ENCODE measurements around the gene COQ10B. TPM values are rescaled to one million over a fixed set of nuclear protein-coding genes. Genes with fewer than 3 reads are reported as not detected.
"Not testable (repeated sequence)": the region's sequence is repeated elsewhere in the genome, so short reads cannot be mapped to it uniquely, and the experiment has no call there.

Gene COQ10B
- polyA plus RNA-seq, 6 donors from 2014 or later = 36.6 to 83.2 (median 48.5) TPM

- Mint-ChIP-seq H3K27me3 (no peaks in the 10 kb centered on the region), H3K4me1 (peaks cover 29 to 65% (median 53%) of the 10 kb centered on the region in 3 donors), H3K4me3 (peak within 1 kb of the TSS; percentile 94 to 100 (median 99)), H3K27ac (peak within 1 kb of the TSS; percentile 100), H3K36me3 (no peaks in the 10 kb centered on the region), H3K9me3 (no peaks in the 10 kb centered on the region)
- ATAC-seq (ENCODE audit: low read depth in 2 of 2) = peak; percentile 92 to 93
- peak; percentile 99 for DNase-seq
These were observed 18.5 kb upstream of the COQ10B start, which contains the start of gene SF3B1 for GRCh38 chr2:197434541-197435513. SF3B1 (minus strand) TSS chr2:197435028; CDS start chr2:197434999, 29 bp downstream.

DNA sequence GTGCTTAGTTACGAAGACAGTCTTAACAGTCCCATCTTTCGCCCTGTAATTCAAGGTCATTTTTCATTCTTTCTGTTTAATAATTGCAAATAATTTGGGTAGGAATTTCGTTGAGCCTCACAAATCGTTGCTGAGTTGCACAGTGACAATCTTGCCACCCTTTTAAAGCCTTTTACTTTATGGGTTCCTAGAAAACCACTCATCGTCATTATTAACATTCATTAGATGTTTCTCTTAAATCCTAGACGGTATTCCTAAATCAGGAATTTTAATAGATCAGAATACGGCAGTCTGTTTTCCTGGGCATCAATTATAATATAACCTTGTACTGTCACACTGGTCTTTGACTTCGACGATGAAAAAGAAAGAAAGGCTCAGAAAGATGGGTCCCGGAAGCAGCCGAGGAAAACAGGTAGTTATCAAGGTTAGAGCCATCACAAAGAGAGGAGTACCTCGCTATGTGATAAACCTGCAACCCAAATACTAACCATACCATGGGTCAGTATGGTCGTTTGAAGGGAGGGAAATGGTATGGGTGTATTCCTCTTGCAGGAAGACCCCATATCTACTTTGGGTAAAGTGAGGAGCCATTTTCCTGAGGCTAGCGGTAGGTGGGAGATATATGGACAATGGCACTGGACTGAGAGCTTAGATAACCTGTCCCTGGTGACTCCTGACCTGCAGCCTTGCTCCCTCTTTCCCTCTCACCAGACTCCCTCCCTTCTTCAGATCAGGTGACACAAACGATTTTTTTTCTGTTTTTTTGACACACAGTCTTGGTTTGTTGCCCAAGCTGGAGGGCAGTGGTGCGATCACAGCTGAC, 17.5 kb upstream of the COQ10B start:
- no peaks in the 10 kb centered on the region for H3K36me3 Mint-ChIP-seq
- peak overlapping the region; percentile 94 to 100 (median 99) for H3K4me3 Mint-ChIP-seq
- peaks cover 24 to 55% (median 45%) of the 10 kb centered on the region in 3 donors for H3K4me1 Mint-ChIP-seq
- no peak for DNase-seq
- ATAC-seq (ENCODE audit: low read depth in 2 of 2) = no peak
- H3K9me3 Mint-ChIP-seq = no peaks in the 10 kb centered on the region
- H3K27me3 Mint-ChIP-seq = no peaks in the 10 kb centered on the region
- peak overlapping the region; percentile 100 for H3K27ac Mint-ChIP-seq

- peak overlapping the region in 2 of 6 donors; percentile 21 to 57 for H3K27ac Mint-ChIP-seq
- peak overlapping the region in 4 of 8 donors; percentile 30 to 75 (median 58) for H3K4me3 Mint-ChIP-seq
- no peaks in the 10 kb centered on the region for H3K36me3 Mint-ChIP-seq
- peaks cover 13 to 39% (median 29%) of the 10 kb centered on the region in 3 donors for H3K4me1 Mint-ChIP-seq
- no peaks in the 10 kb centered on the region for H3K27me3 Mint-ChIP-seq
- ATAC-seq (ENCODE audit: low read depth in 2 of 2) (no peak), DNase-seq (no peak)
- no peaks in the 10 kb centered on the region for H3K9me3 Mint-ChIP-seq
These were observed 16.0 kb upstream of the COQ10B start for GRCh38 chr2:197437380-197437779.

DNA sequence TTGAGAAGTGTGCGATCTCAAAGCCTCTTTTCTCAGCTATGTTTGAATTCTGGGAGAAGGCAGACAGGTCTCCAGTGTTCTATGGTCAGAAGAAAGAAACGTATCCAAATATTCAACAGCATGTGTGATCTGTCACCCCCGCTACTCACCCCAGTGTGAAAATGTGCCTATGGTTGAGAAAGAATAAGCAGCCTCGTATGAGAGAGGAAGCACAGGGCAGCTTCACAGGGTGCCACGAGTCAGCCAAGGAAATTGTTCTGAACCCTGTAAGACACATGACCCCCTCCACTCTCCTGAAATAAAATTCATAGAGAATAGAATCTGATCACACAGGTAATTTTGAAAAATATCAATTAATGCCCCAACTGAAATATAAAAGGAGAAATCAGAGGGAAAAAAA, 10.5 kb upstream of the COQ10B start:
- ATAC-seq (ENCODE audit: low read depth in 2 of 2) = no peak
- H3K4me3 Mint-ChIP-seq = no peak overlapping the region
- H3K9me3 Mint-ChIP-seq = no peaks in the 10 kb centered on the region
- no peak for DNase-seq
- H3K27me3 Mint-ChIP-seq = peaks cover 0 to 4% (median 0%) of the 10 kb centered on the region in 3 donors
- no peaks in the 10 kb centered on the region for H3K4me1 Mint-ChIP-seq
- no peaks in the 10 kb centered on the region for H3K36me3 Mint-ChIP-seq
- H3K27ac Mint-ChIP-seq = peak overlapping the region in 1 of 6 donors; percentile 87

GRCh38 chr2:197445746-197446145, 7.6 kb upstream of the COQ10B start:
- Mint-ChIP-seq H3K27me3 (peaks cover 0 to 4% (median 0%) of the 10 kb centered on the region in 3 donors), H3K36me3 (no peaks in the 10 kb centered on the region), H3K9me3 (no peaks in the 10 kb centered on the region), H3K4me1 (no peaks in the 10 kb centered on the region), H3K27ac (no peak overlapping the region), H3K4me3 (no peak overlapping the region)
- DNase-seq (no peak), ATAC-seq (ENCODE audit: low read depth in 2 of 2) (no peak)

DNA sequence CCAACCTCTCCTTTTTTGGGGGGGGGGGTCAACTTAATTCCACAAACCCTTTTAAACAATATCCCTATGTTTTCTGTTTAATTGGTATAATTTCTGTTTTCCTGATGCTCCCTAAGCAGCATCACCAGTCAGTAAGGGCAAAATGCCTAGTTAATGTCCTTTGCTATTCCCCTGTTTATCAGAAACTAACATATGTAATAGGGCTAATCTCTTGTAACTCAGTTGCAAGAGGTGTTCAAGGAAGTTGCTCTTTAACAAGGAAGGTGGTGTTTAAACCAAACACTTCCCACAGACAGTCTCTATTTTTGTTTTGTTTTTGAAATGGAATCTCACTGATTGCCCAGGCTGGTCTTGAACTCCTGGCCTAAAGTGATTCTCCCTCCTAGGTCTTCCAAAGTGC, 6.5 kb upstream of the COQ10B start:
- Mint-ChIP-seq H3K4me3 (no peak overlapping the region), H3K36me3 (no peaks in the 10 kb centered on the region), H3K27me3 (peaks cover 0 to 4% (median 0%) of the 10 kb centered on the region in 3 donors), H3K27ac (no peak overlapping the region), H3K4me1 (peaks cover 0 to 2% (median 0%) of the 10 kb centered on the region in 3 donors), H3K9me3 (no peaks in the 10 kb centered on the region)
- DNase-seq (no peak), ATAC-seq (ENCODE audit: low read depth in 2 of 2) (no peak)

GRCh38 chr2:197450465-197450864, 2.9 kb upstream of the COQ10B start:
- no peaks in the 10 kb centered on the region for H3K9me3 Mint-ChIP-seq
- no peak for ATAC-seq (ENCODE audit: low read depth in 2 of 2)
- no peak for DNase-seq
- peaks cover 0 to 7% of the 10 kb centered on the region in 2 donors for H3K36me3 Mint-ChIP-seq
- H3K27me3 Mint-ChIP-seq = no peaks in the 10 kb centered on the region
- no peak overlapping the region for H3K27ac Mint-ChIP-seq
- peaks cover 15 to 29% (median 25%) of the 10 kb centered on the region in 3 donors for H3K4me1 Mint-ChIP-seq
- no peak overlapping the region for H3K4me3 Mint-ChIP-seq

DNA sequence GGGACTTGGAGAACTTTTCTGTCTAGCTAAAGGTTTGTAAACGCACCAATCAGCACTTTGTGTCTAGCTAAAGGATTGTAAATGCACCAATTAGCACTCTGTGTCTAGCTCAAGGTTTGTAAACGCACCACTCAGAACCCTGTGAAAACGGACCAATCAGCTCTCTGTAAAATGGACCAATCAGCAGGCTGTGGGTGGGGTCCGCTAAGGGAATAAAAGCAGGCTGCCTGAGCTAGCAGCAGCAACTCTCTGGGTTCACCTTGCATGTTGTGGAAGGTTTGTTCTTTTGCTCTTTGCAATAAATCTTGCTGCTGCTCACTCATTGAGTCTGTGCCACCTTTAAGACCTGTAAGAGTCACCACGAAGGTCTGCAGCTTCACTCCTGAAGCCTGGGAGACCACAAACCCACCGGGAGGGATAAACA, 2.4 kb upstream of the COQ10B start:
- not testable (repeated sequence) for ATAC-seq (ENCODE audit: low read depth in 2 of 2); H3K9me3 Mint-ChIP-seq; DNase-seq; H3K27me3 Mint-ChIP-seq; H3K36me3 Mint-ChIP-seq
- Mint-ChIP-seq H3K4me1 (peaks cover 19 to 33% (median 30%) of the 10 kb centered on the region in 3 donors), H3K27ac (peak overlapping the region in 1 of 6 donors; percentile 73), H3K4me3 (peak overlapping the region in 2 of 8 donors; percentile 31 to 68)

GRCh38 chr2:197452754-197453122, 614 bp upstream of the COQ10B start:
- DNase-seq (no peak), ATAC-seq (ENCODE audit: low read depth in 2 of 2) (no peak)
- Mint-ChIP-seq H3K4me3 (peak overlapping the region; percentile 96 to 100 (median 100)), H3K4me1 (peaks cover 20 to 44% (median 42%) of the 10 kb centered on the region in 3 donors), H3K36me3 (peaks cover 0 to 7% of the 10 kb centered on the region in 2 donors), H3K27ac (peak overlapping the region; percentile 98 to 100 (median 100)), H3K9me3 (no peaks in the 10 kb centered on the region), H3K27me3 (no peaks in the 10 kb centered on the region)

GRCh38 chr2:197453914-197454398, 604 bp downstream of the COQ10B start:
- H3K36me3 Mint-ChIP-seq = peaks cover 0 to 7% of the 10 kb centered on the region in 2 donors
- H3K27me3 Mint-ChIP-seq = no peaks in the 10 kb centered on the region
- peaks cover 28 to 55% (median 53%) of the 10 kb centered on the region in 3 donors for H3K4me1 Mint-ChIP-seq
- peak overlapping the region; percentile 98 to 100 (median 100) for H3K27ac Mint-ChIP-seq
- ATAC-seq (ENCODE audit: low read depth in 2 of 2) (peak; percentile 27 to 29), DNase-seq (no peak)
- H3K4me3 Mint-ChIP-seq = peak overlapping the region; percentile 96 to 100 (median 100)
- H3K9me3 Mint-ChIP-seq = no peaks in the 10 kb centered on the region

DNA sequence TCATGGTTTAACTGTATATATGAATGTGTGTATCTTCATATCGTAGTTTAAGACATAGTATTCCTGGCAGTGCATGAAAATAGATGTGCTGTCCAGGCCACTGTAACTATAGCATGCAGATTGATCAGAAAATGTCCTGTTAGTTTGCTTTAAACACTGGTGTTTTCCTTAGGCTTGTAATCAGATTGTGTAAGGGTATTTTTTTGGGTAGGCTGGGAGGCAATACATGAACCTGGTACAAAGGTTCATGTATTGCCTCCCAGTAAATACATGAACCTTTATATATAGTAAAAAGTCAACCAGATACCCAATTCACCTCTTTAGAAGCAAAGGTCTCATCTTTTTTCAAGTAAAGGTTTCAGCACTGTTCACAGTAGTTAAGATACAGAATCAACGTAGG, 1.6 kb downstream of the COQ10B start:
- Mint-ChIP-seq H3K27ac (peak overlapping the region in 2 of 6 donors; percentile 33 to 59), H3K4me1 (peaks cover 28 to 60% (median 57%) of the 10 kb centered on the region in 3 donors)
- no peak for DNase-seq

GRCh38 chr2:197455428-197455827, 2.1 kb downstream of the COQ10B start:
- Mint-ChIP-seq H3K9me3 (no peaks in the 10 kb centered on the region), H3K27ac (peak overlapping the region in 2 of 6 donors; percentile 61 to 81), H3K27me3 (no peaks in the 10 kb centered on the region), H3K36me3 (peaks cover 3 to 7% of the 10 kb centered on the region in 2 donors), H3K4me3 (peak overlapping the region in 5 of 8 donors; percentile 21 to 100 (median 53)), H3K4me1 (peaks cover 28 to 60% (median 58%) of the 10 kb centered on the region in 3 donors)
- ATAC-seq (ENCODE audit: low read depth in 2 of 2) = no peak
- no peak for DNase-seq

More for the DNA sequence above, 1.6 kb downstream of the COQ10B start:
- peaks cover 3 to 7% of the 10 kb centered on the region in 2 donors for H3K36me3 Mint-ChIP-seq
- peak overlapping the region; percentile 75 to 100 (median 99) for H3K4me3 Mint-ChIP-seq
- H3K27me3 Mint-ChIP-seq = no peaks in the 10 kb centered on the region
- no peak for ATAC-seq (ENCODE audit: low read depth in 2 of 2)
- no peaks in the 10 kb centered on the region for H3K9me3 Mint-ChIP-seq

DNA sequence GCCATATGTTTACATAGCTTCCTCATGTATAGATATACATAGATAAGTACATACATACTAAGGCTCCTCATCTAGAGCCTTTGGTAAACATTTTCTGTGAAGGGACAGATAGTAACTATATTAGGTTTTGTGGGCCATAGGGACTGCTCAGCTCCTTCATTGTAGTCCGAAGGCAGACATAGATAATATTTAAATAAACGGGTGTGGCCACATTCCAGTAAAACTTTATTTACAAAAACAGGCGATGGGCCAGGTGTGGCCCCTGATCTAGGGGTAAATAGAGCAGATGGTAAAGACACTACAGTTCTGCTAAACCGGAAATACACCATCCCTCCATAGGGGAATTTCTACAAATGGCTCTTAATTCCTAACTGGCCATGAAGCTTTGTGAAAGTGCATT, 7.3 kb downstream of the COQ10B start:
- Mint-ChIP-seq H3K9me3 (no peaks in the 10 kb centered on the region), H3K4me3 (no peak overlapping the region), H3K4me1 (peaks cover 14 to 31% (median 29%) of the 10 kb centered on the region in 3 donors), H3K36me3 (peaks cover 0 to 3% of the 10 kb centered on the region in 2 donors), H3K27ac (peak overlapping the region in 1 of 6 donors; percentile 36), H3K27me3 (no peaks in the 10 kb centered on the region)
- no peak for ATAC-seq (ENCODE audit: low read depth in 2 of 2)
- DNase-seq = no peak
